ENCODE results near the gene NEAT1. TPM values are rescaled to one million over a fixed set of nuclear protein-coding genes. Genes with fewer than 3 reads are reported as not detected.

NEAT1 gene
- polyA plus RNA-seq, 1 donor from 2014 or later: 4.2 TPM

GRCh38 chr11:65376138-65376713, 46.4 kb upstream of the NEAT1 start:
- no peaks in the 10 kb centered on the region for H3K27me3 ChIP-seq (ENCODE audit: insufficient read depth, low read depth, low read length)
- H2AFZ ChIP-seq (ENCODE audit: low read depth, low read length): no peak overlapping the region
- H4K20me1 ChIP-seq (ENCODE audit: insufficient read depth): no peaks in the 10 kb centered on the region
- H3K9ac ChIP-seq (ENCODE audit: low read length): no peak overlapping the region
- H3K4me3 ChIP-seq (ENCODE audit: low read length): no peak overlapping the region
- H3K9me2 ChIP-seq (ENCODE audit: insufficient read depth, low read length): no peaks in the 10 kb centered on the region
- TF ChIP-seq REST (IDR thresholded peaks at IDR 0.05; ENCODE audit: borderline replicate concordance): no peak
- TF ChIP-seq RAD21 (conservative IDR thresholded peaks at IDR 0.05): no peak
- no peak for TF ChIP-seq MXI1 (conservative IDR thresholded peaks at IDR 0.05; ENCODE audit: poor library complexity, severe bottlenecking)
- no peak for TF ChIP-seq EP300 (conservative IDR thresholded peaks at IDR 0.05; ENCODE audit: poor library complexity, severe bottlenecking)
- TF ChIP-seq SMC3 (conservative IDR thresholded peaks at IDR 0.05; ENCODE audit: poor library complexity): no peak
- TF ChIP-seq POLR2AphosphoS5 (IDR thresholded peaks at IDR 0.05): no peak
- no peak for TF ChIP-seq EZH2 (IDR thresholded peaks at IDR 0.05; ENCODE audit: borderline replicate concordance, insufficient read depth, low read length, poor library complexity, severe bottlenecking)
- no peak for TF ChIP-seq CTCF (IDR thresholded peaks at IDR 0.05; ENCODE audit: poor library complexity, severe bottlenecking)
- TF ChIP-seq TAF1 (IDR thresholded peaks at IDR 0.05; ENCODE audit: low read depth): no peak
- no peaks in the 10 kb centered on the region for H3K36me3 ChIP-seq (ENCODE audit: insufficient read depth, low read length)
- no peak overlapping the region for H3K4me2 ChIP-seq (ENCODE audit: low read length)
- H3K79me2 ChIP-seq (replicated peaks; ENCODE audit: insufficient read depth, low read length): no peaks in the 10 kb centered on the region
- H3K27ac ChIP-seq (ENCODE audit: low read length): no peak overlapping the region
- no peaks in the 10 kb centered on the region for H3F3A ChIP-seq (ENCODE audit: insufficient read depth, low read length, poor library complexity, severe bottlenecking)
- no peaks in the 10 kb centered on the region for H3K9me3 ChIP-seq (ENCODE audit: low read length)

- TF ChIP-seq REST (IDR thresholded peaks at IDR 0.05; ENCODE audit: borderline replicate concordance): no peak
- no peak for TF ChIP-seq POLR2AphosphoS5 (IDR thresholded peaks at IDR 0.05)
- TF ChIP-seq CTCF (IDR thresholded peaks at IDR 0.05; ENCODE audit: poor library complexity, severe bottlenecking): no peak
- TF ChIP-seq TAF1 (IDR thresholded peaks at IDR 0.05; ENCODE audit: low read depth): no peak
- TF ChIP-seq EZH2 (IDR thresholded peaks at IDR 0.05; ENCODE audit: borderline replicate concordance, insufficient read depth, low read length, poor library complexity, severe bottlenecking): no peak
- TF ChIP-seq RAD21 (conservative IDR thresholded peaks at IDR 0.05): no peak
- no peak for TF ChIP-seq MXI1 (conservative IDR thresholded peaks at IDR 0.05; ENCODE audit: poor library complexity, severe bottlenecking)
- TF ChIP-seq SMC3 (conservative IDR thresholded peaks at IDR 0.05; ENCODE audit: poor library complexity): no peak
- no peak for TF ChIP-seq EP300 (conservative IDR thresholded peaks at IDR 0.05; ENCODE audit: poor library complexity, severe bottlenecking)
- Histone ChIP-seq H3K79me2 (replicated peaks; ENCODE audit: insufficient read depth, low read length) (no peaks in the 10 kb centered on the region), H3K9me3 (ENCODE audit: low read length) (no peaks in the 10 kb centered on the region), H3K27ac (ENCODE audit: low read length) (no peak overlapping the region), H3K4me2 (ENCODE audit: low read length) (no peak overlapping the region), H3K36me3 (ENCODE audit: insufficient read depth, low read length) (no peaks in the 10 kb centered on the region), H3K9ac (ENCODE audit: low read length) (no peak overlapping the region), H3K9me2 (ENCODE audit: insufficient read depth, low read length) (no peaks in the 10 kb centered on the region), H4K20me1 (ENCODE audit: insufficient read depth) (no peaks in the 10 kb centered on the region), H3K4me3 (ENCODE audit: low read length) (no peak overlapping the region), H3F3A (ENCODE audit: insufficient read depth, low read length, poor library complexity, severe bottlenecking) (no peaks in the 10 kb centered on the region), H2AFZ (ENCODE audit: low read depth, low read length) (no peak overlapping the region), H3K27me3 (ENCODE audit: insufficient read depth, low read depth, low read length) (no peaks in the 10 kb centered on the region)
Observed at GRCh38 chr11:65377036-65377435, 45.6 kb upstream of the NEAT1 start.

All from neural cell (in vitro differentiated cells).